Measurements from ENCODE around the gene WBP2NL. TPM values are rescaled to one million over a fixed set of nuclear protein-coding genes. Genes with fewer than 3 reads are reported as not detected.

WBP2NL gene
- total and polyA plus RNA-seq, 4 donors = 0.12 to 0.50 (median 0.25) TPM

- Histone ChIP-seq H3K4me3 (ENCODE audit: low read depth in 1 of 3, low read length in 3 of 3) (no peak overlapping the region), H3K27me3 (ENCODE audit: control insufficient read depth in 4 of 4, insufficient read depth in 4 of 4, low read length in 3 of 4) (no peaks in the 10 kb centered on the region), H3K36me3 (ENCODE audit: control insufficient read depth in 4 of 4, insufficient read depth in 3 of 4, low read depth in 1 of 4, low read length in 3 of 4) (no peaks in the 10 kb centered on the region), H3K27ac (ENCODE audit: low read depth in 1 of 2, low read length in 2 of 2) (no peak overlapping the region), H3K9me3 (ENCODE audit: control insufficient read depth in 4 of 4, low read length in 3 of 4) (no peaks in the 10 kb centered on the region), H3K9ac (ENCODE audit: low read depth in 1 of 2, low read length in 2 of 2) (no peak overlapping the region), H3K4me1 (ENCODE audit: control insufficient read depth in 4 of 4, insufficient read depth in 4 of 4, low read length in 3 of 4) (no peaks in the 10 kb centered on the region)
- 62% methylated on average over 9 of the region's 9 CpGs for WGBS
- DNase-seq (ENCODE audit: low spot score) = no peak
- TF ChIP-seq EGR1 (IDR thresholded peaks at IDR 0.05; ENCODE audit: low read depth in 2 of 2) (no peak), FOXA2 (IDR thresholded peaks at IDR 0.05) (no peak), ZBTB33 (IDR thresholded peaks at IDR 0.05) (no peak), REST (IDR thresholded peaks at IDR 0.05) (no peak), FOXA1 (IDR thresholded peaks at IDR 0.05) (no peak), ATF3 (IDR thresholded peaks at IDR 0.05) (no peak), RXRA (IDR thresholded peaks at IDR 0.05) (no peak), TAF1 (conservative IDR thresholded peaks at IDR 0.05) (no peak), RAD21 (IDR thresholded peaks at IDR 0.05) (no peak), SP1 (IDR thresholded peaks at IDR 0.05) (no peak), NR2F2 (IDR thresholded peaks at IDR 0.05) (no peak)
Observed at GRCh38 chr22:41968601-41969000, 30.0 kb upstream of the WBP2NL start.

GRCh38 chr22:41969110-41969646 is 29.4 kb upstream of the WBP2NL start, which contains the start of gene SEPTIN3:
SEPTIN3 (plus strand) TSS chr22:41969443; CDS start chr22:41971493, 2,050 bp downstream.
- no peak within 1 kb of the TSS for H3K27ac ChIP-seq (ENCODE audit: low read depth in 1 of 2, low read length in 2 of 2)
- 80% methylated on average over 8 of the region's 8 CpGs for WGBS

More at GRCh38 chr22:41969110-41969646, 29.4 kb upstream of the WBP2NL start, which contains the start of gene SEPTIN3:
- H3K4me3 ChIP-seq (ENCODE audit: low read depth in 1 of 3, low read length in 3 of 3) = no peak within 1 kb of the TSS
- TF ChIP-seq TAF1 (conservative IDR thresholded peaks at IDR 0.05) (no peak), ZBTB33 (IDR thresholded peaks at IDR 0.05) (no peak), GABPA (IDR thresholded peaks at IDR 0.05 in 1 of 2, conservative IDR thresholded peaks at IDR 0.05 in 1 of 2) (no peak), YY1 (IDR thresholded peaks at IDR 0.05) (no peak), RAD21 (IDR thresholded peaks at IDR 0.05) (no peak), MAX (IDR thresholded peaks at IDR 0.05) (no peak), ATF3 (IDR thresholded peaks at IDR 0.05) (no peak), RXRA (IDR thresholded peaks at IDR 0.05) (no peak), CTCF (IDR thresholded peaks at IDR 0.05; ENCODE audit: low read depth, low read length, missing input control) (no peak), FOXA2 (IDR thresholded peaks at IDR 0.05) (no peak), SP1 (IDR thresholded peaks at IDR 0.05) (no peak)
- H3K27me3 ChIP-seq (ENCODE audit: control insufficient read depth in 4 of 4, insufficient read depth in 4 of 4, low read length in 3 of 4) = no peaks in the 10 kb centered on the region
- H3K36me3 ChIP-seq (ENCODE audit: control insufficient read depth in 4 of 4, insufficient read depth in 3 of 4, low read depth in 1 of 4, low read length in 3 of 4) = no peaks in the 10 kb centered on the region
- DNase-seq (ENCODE audit: low spot score) = no peak
- H3K4me1 ChIP-seq (ENCODE audit: control insufficient read depth in 4 of 4, insufficient read depth in 4 of 4, low read length in 3 of 4) = no peaks in the 10 kb centered on the region
- H3K9ac ChIP-seq (ENCODE audit: low read depth in 1 of 2, low read length in 2 of 2) = no peak within 1 kb of the TSS
- H3K9me3 ChIP-seq (ENCODE audit: control insufficient read depth in 4 of 4, low read length in 3 of 4) = no peaks in the 10 kb centered on the region

Measured in liver (tissue), 9 donors.